ENCODE results near the gene MRPL12. TPM values are rescaled to one million over a fixed set of nuclear protein-coding genes. Genes with fewer than 3 reads are reported as not detected.

The MRPL12 gene
- total RNA-seq, 1 experiment from 2014 or later, result 140 TPM

- H3K4ac ChIP-seq (ENCODE audit: low read depth, low read length), result no peak overlapping the region
- Mint-ChIP-seq H3K9me3 (no peaks in the 10 kb centered on the region), H3K4me1 (peaks cover 7 to 12% of the 10 kb centered on the region in 2 experiments), H3K27me3 (ENCODE audit: low read depth) (no peaks in the 10 kb centered on the region), H3K27ac (no peak overlapping the region), H3K36me3 (ENCODE audit: insufficient read depth in 1 of 3, low read depth in 3 of 3) (peaks cover 37 to 64% (median 59%) of the 10 kb centered on the region in 3 experiments), H3K4me3 (peak overlapping the region in 1 of 2 experiments; percentile 32; a peak in 1 of 5 replicates)
- H3K27ac ChIP-seq (ENCODE audit: insufficient read length, low read depth, low read length), result no peak overlapping the region
- no peak overlapping the region for H2BK12ac ChIP-seq (ENCODE audit: insufficient read length, low read depth, low read length)
- H3K18ac ChIP-seq (ENCODE audit: insufficient read length, low read depth, low read length), result no peak overlapping the region
- H3K14ac ChIP-seq (ENCODE audit: insufficient read depth, low read length), result no peak overlapping the region
- H3T11ph ChIP-seq (ENCODE audit: low read length), result no peak overlapping the region
- no peak overlapping the region for H2BK20ac ChIP-seq (ENCODE audit: low read depth, low read length, poor library complexity, severe bottlenecking)
- H3K4me2 ChIP-seq (ENCODE audit: insufficient read depth, insufficient read length, low read length), result no peak overlapping the region
- no peak for DNase-seq
- H3K9me3 ChIP-seq (ENCODE audit: control insufficient read depth, low read depth, low read length), result no peaks in the 10 kb centered on the region
- no peak overlapping the region for H3K9ac ChIP-seq (ENCODE audit: extremely low read depth, insufficient read length, low read length)
- no peak overlapping the region for H3K23ac ChIP-seq (ENCODE audit: insufficient read length, low read depth, low read length)
- no peak overlapping the region for H4K91ac ChIP-seq (ENCODE audit: insufficient read length, low read depth, low read length)
- no peak overlapping the region for H3K56ac ChIP-seq (ENCODE audit: insufficient read length, low read depth, low read length)
- no peak overlapping the region for H2BK15ac ChIP-seq (ENCODE audit: low read depth, low read length)
- no peaks in the 10 kb centered on the region for H3K4me1 ChIP-seq (ENCODE audit: insufficient read depth, low read length)
- H3K27me3 ChIP-seq (ENCODE audit: insufficient read depth, low read length), result no peaks in the 10 kb centered on the region
- no peak overlapping the region for H2AFZ ChIP-seq (ENCODE audit: low read length)
- no peak overlapping the region for H2AK5ac ChIP-seq (ENCODE audit: insufficient read length, low read length)
- peaks cover 6% of the 10 kb centered on the region; the same call in 1 of the 2 replicates for H3K79me2 ChIP-seq (ENCODE audit: insufficient read depth, low read length)
- no peak overlapping the region for H4K8ac ChIP-seq (replicated peaks; ENCODE audit: insufficient read length, low read depth, low read length)
- TF ChIP-seq CTCF (conservative IDR thresholded peaks at IDR 0.05), result no peak
- peaks cover 6% of the 10 kb centered on the region for H3K23me2 ChIP-seq (ENCODE audit: insufficient read length, low read depth, low read length, poor library complexity, severe bottlenecking)
- no peak overlapping the region for H4K5ac ChIP-seq (ENCODE audit: insufficient read length, low read depth, low read length)
- no peak overlapping the region for H2BK120ac ChIP-seq (ENCODE audit: low read depth, low read length, poor library complexity, severe bottlenecking)
- WGBS (ENCODE audit: extremely low coverage, insufficient read length, low lambda C conversion rate), result no CpG with 5 or more reads among the region's 41 CpGs
- peaks cover 5% of the 10 kb centered on the region for H3K79me1 ChIP-seq (ENCODE audit: insufficient read depth, low read depth, low read length, poor library complexity, severe bottlenecking)
- no peak overlapping the region for H2BK5ac ChIP-seq (ENCODE audit: insufficient read length, low read length)
- H4K20me1 ChIP-seq (ENCODE audit: control insufficient read depth, insufficient read depth, insufficient read length), result no peaks in the 10 kb centered on the region
Measured at GRCh38 chr17:81687770-81688541, 15.2 kb upstream of the MRPL12 start.

Measured in H9 (cell line).